Measurements from ENCODE around the gene SYNJ2. TPM values are rescaled to one million over a fixed set of nuclear protein-coding genes. Genes with fewer than 3 reads are reported as not detected.

Gene SYNJ2
- total and polyA plus RNA-seq, 4 donors = 3.4 to 8.8 (median 4.8) TPM

GRCh38 chr6:158016571-158017383 is 35.1 kb downstream of the SYNJ2 start:
- no peaks in the 10 kb centered on the region for H3K27me3 ChIP-seq (ENCODE audit: control insufficient read depth in 3 of 3, insufficient read depth in 3 of 3, low read length in 2 of 3)
- 72 to 80% methylated on average over 20 of the region's 20 CpGs for WGBS, 2 donors
- ATAC-seq (ENCODE audit: insufficient read depth, low FRiP score) = no peak
- no peak for TF ChIP-seq CTCF (IDR thresholded peaks at IDR 0.05; ENCODE audit: control extremely low read depth, extremely low read depth)
- H3K4me1 ChIP-seq (ENCODE audit: control insufficient read depth in 5 of 5, insufficient read depth in 5 of 5, low read length in 5 of 5) = peaks cover 0 to 15% (median 7%) of the 10 kb centered on the region in 5 donors
- no peak overlapping the region for H3K9ac ChIP-seq (ENCODE audit: insufficient read depth in 1 of 2, low read length in 2 of 2)
- peak overlapping the region in 1 of 2 donors; percentile 12 for H3K27ac ChIP-seq (ENCODE audit: low read depth in 1 of 2, low read length in 1 of 2)
- no peak overlapping the region for H3K4me3 ChIP-seq
- peak in 1 of 3 donors; percentile 49 for DNase-seq
- no peaks in the 10 kb centered on the region for H3K36me3 ChIP-seq (ENCODE audit: control insufficient read depth in 4 of 4, insufficient read depth in 4 of 4, low read length in 4 of 4)
- H3K9me3 ChIP-seq (ENCODE audit: control insufficient read depth in 4 of 4, insufficient read depth in 3 of 4, low read length in 3 of 4) = peaks cover 0 to 2% (median 0%) of the 10 kb centered on the region in 4 donors

GRCh38 chr6:158017621-158018040 is 36.0 kb downstream of the SYNJ2 start:
- Histone ChIP-seq H3K27me3 (ENCODE audit: control insufficient read depth in 3 of 3, insufficient read depth in 3 of 3, low read length in 2 of 3) (no peaks in the 10 kb centered on the region), H3K36me3 (ENCODE audit: control insufficient read depth in 4 of 4, insufficient read depth in 4 of 4, low read length in 4 of 4) (no peaks in the 10 kb centered on the region), H3K27ac (ENCODE audit: low read depth in 1 of 2, low read length in 1 of 2) (no peak overlapping the region), H3K4me3 (no peak overlapping the region), H3K9ac (ENCODE audit: insufficient read depth in 1 of 2, low read length in 2 of 2) (no peak overlapping the region), H3K9me3 (ENCODE audit: control insufficient read depth in 4 of 4, insufficient read depth in 3 of 4, low read length in 3 of 4) (peaks cover 0 to 2% (median 0%) of the 10 kb centered on the region in 4 donors), H3K4me1 (ENCODE audit: control insufficient read depth in 5 of 5, insufficient read depth in 5 of 5, low read length in 5 of 5) (peaks cover 0 to 11% (median 5%) of the 10 kb centered on the region in 5 donors)
- no peak for DNase-seq
- no peak for ATAC-seq (ENCODE audit: insufficient read depth, low FRiP score)
- TF ChIP-seq CTCF (IDR thresholded peaks at IDR 0.05; ENCODE audit: control extremely low read depth, extremely low read depth) = no peak
- WGBS, 2 donors = 81 to 92% methylated on average over 13 of the region's 13 CpGs

- no peaks in the 10 kb centered on the region for H3K36me3 ChIP-seq (ENCODE audit: control insufficient read depth in 4 of 4, insufficient read depth in 4 of 4, low read length in 4 of 4)
- H3K4me3 ChIP-seq = no peak overlapping the region
- no peak for TF ChIP-seq CTCF (IDR thresholded peaks at IDR 0.05; ENCODE audit: control extremely low read depth, extremely low read depth)
- peaks cover 0 to 2% (median 0%) of the 10 kb centered on the region in 4 donors for H3K9me3 ChIP-seq (ENCODE audit: control insufficient read depth in 4 of 4, insufficient read depth in 3 of 4, low read length in 3 of 4)
- WGBS, 2 donors = 71 to 82% methylated on average over 19 of the region's 19 CpGs
- H3K4me1 ChIP-seq (ENCODE audit: control insufficient read depth in 5 of 5, insufficient read depth in 5 of 5, low read length in 5 of 5) = peaks cover 0 to 11% (median 5%) of the 10 kb centered on the region in 5 donors
- peak in 2 of 3 donors; percentile 58 to 63 for DNase-seq
- H3K9ac ChIP-seq (ENCODE audit: insufficient read depth in 1 of 2, low read length in 2 of 2) = no peak overlapping the region
- no peak for ATAC-seq (ENCODE audit: insufficient read depth, low FRiP score)
- peak overlapping the region in 1 of 2 donors; percentile 29 for H3K27ac ChIP-seq (ENCODE audit: low read depth in 1 of 2, low read length in 1 of 2)
- no peaks in the 10 kb centered on the region for H3K27me3 ChIP-seq (ENCODE audit: control insufficient read depth in 3 of 3, insufficient read depth in 3 of 3, low read length in 2 of 3)
These were observed 36.5 kb downstream of the SYNJ2 start for GRCh38 chr6:158018041-158018771.

All from lung (tissue), 12 donors.